Activated CD8-positive, alpha-beta memory T cell treated with anti-CD3 and anti-CD28 coated beads, Interleukin-2, amount 50 U/mL, for 24 hours (primary cell): ENCODE results near the gene ADGRG6.
"Not testable (repeated sequence)": the region's sequence is repeated elsewhere in the genome, so short reads cannot be mapped to it uniquely, and the experiment has no call there.

Experiments used
- DNase-seq: peaks from one replicate; pipeline ENCODE4 v3.0.0-alpha.2; 2020; ENCODE audit errors: extremely low read depth

The ADGRG6 gene

GRCh38 chr6:142301651-142302391 is at the start of gene ADGRG6:
Gene ADGRG6 (plus strand): TSS chr6:142302007. CDS start chr6:142302330, 323 bp downstream.
- no peak for DNase-seq

GRCh38 chr6:142254513-142254912 is 47.3 kb upstream of the ADGRG6 start:
- DNase-seq = no peak

GRCh38 chr6:142255785-142256184 is 46.0 kb upstream of the ADGRG6 start:
- DNase-seq = no peak

GRCh38 chr6:142258305-142258704 is 43.5 kb upstream of the ADGRG6 start:
- DNase-seq = no peak

GRCh38 chr6:142258757-142259156 is 43.0 kb upstream of the ADGRG6 start:
- no peak for DNase-seq

GRCh38 chr6:142260748-142261147 is 41.1 kb upstream of the ADGRG6 start:
- no peak for DNase-seq

- no peak for DNase-seq
These were observed 39.6 kb upstream of the ADGRG6 start for GRCh38 chr6:142262231-142262630.

GRCh38 chr6:142265476-142265875 is 36.3 kb upstream of the ADGRG6 start:
- no peak for DNase-seq

GRCh38 chr6:142266060-142266459 is 35.7 kb upstream of the ADGRG6 start:
- no peak for DNase-seq

GRCh38 chr6:142271476-142271875 is 30.3 kb upstream of the ADGRG6 start:
- no peak for DNase-seq

- no peak for DNase-seq
These were observed 27.2 kb upstream of the ADGRG6 start for GRCh38 chr6:142274656-142275055.

- no peak for DNase-seq
These were observed 26.4 kb upstream of the ADGRG6 start for GRCh38 chr6:142275236-142276006.

- DNase-seq = no peak
These were observed 25.6 kb upstream of the ADGRG6 start for GRCh38 chr6:142276256-142276655.

- no peak for DNase-seq
These were observed 22.2 kb upstream of the ADGRG6 start for GRCh38 chr6:142279350-142280180.

GRCh38 chr6:142280265-142280664 is 21.5 kb upstream of the ADGRG6 start:
- no peak for DNase-seq

- DNase-seq = no peak
These were observed 20.9 kb upstream of the ADGRG6 start for GRCh38 chr6:142280927-142281326.

GRCh38 chr6:142283138-142283537 is 18.7 kb upstream of the ADGRG6 start:
- DNase-seq = not testable (repeated sequence)

GRCh38 chr6:142284419-142284818 is 17.4 kb upstream of the ADGRG6 start:
- no peak for DNase-seq

- no peak for DNase-seq
These were observed 16.3 kb upstream of the ADGRG6 start for GRCh38 chr6:142285235-142286087.

- no peak for DNase-seq
These were observed 15.8 kb upstream of the ADGRG6 start for GRCh38 chr6:142286088-142286409.

- no peak for DNase-seq
These were observed 12.1 kb upstream of the ADGRG6 start for GRCh38 chr6:142289687-142290086.
